SJSA1 (cell line): ENCODE measurements around the gene CPSF7. TPM values are rescaled to one million over a fixed set of nuclear protein-coding genes. Genes with fewer than 3 reads are reported as not detected.
"Not testable (repeated sequence)": the region's sequence is repeated elsewhere in the genome, so short reads cannot be mapped to it uniquely, and the experiment has no call there.

Source experiments
- DNase-seq, 2 experiments: peaks; one replicate each; pipeline ENCODE4 v3.0.0-alpha.2; 2015 to 2020; ENCODE audit warnings: low spot score in 2 of 2, low read depth in 1 of 2
- H3K27ac ChIP-seq: fragments of 250-450 bp; sonication (Bioruptor Pico); 2 replicates; pipeline ENCODE4 v1.5.1; 2020; ENCODE audit warnings: mild to moderate bottlenecking, moderate library complexity
- H3K27me3 ChIP-seq: fragments of 250-450 bp; sonication (Bioruptor Pico); replicated peaks from 2 replicates; pipeline ENCODE4 v1.5.1; 2020; ENCODE audit warnings: mild to moderate bottlenecking, moderate library complexity
- H3K36me3 ChIP-seq: fragments of 250-450 bp; sonication (Bioruptor Pico); 2 replicates; pipeline ENCODE4 v1.5.1; 2020; ENCODE audit warnings: mild to moderate bottlenecking
- H3K4me1 ChIP-seq: fragments of 250-450 bp; sonication (Bioruptor Pico); replicated peaks from 2 replicates; pipeline ENCODE4 v1.6.1; 2021; ENCODE audit warnings: mild to moderate bottlenecking
- H3K4me3 ChIP-seq: fragments of 250-450 bp; sonication (Bioruptor Pico); 2 replicates; pipeline ENCODE4 v1.5.1; 2020; ENCODE audit warnings: mild to moderate bottlenecking
- H3K9me3 ChIP-seq: fragments of 250-450 bp; sonication (Bioruptor Pico); replicated peaks from 2 replicates; pipeline ENCODE4 v1.5.1; 2020; ENCODE audit warnings: mild to moderate bottlenecking
- total RNA-seq: library from RNA; depleted of rRNA; stranded (reverse); fragments of >200 nt; shearing (Covaris generic); gene quantifications from 2 replicates; pipeline ENCODE4 v1.2.3, GENCODE V29; 2014

CPSF7 gene
- total RNA-seq, 1 experiment from 2014 or later: 39.7 TPM

DNA sequence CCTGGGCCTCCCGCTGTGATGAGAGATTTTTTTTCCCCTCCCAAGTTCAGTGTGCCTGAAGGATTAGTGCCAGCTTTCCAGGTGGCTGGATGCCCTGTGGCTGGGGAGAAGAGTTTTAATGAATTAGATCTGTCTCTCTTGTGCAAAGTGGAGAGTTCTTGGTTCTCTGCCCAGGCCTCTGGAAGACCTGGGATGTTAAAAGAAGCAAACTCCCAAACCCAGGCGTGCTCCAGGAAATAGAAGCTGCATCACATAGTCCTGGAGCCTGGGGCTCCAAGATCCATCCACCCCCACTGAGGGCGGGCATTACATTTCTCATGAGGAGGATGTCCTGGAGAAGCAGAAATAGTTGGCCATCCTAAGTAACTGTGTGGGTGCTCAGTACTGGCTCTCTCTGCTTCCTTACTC is 30.7 kb upstream of the CPSF7 start:
- no peak for DNase-seq
- Histone ChIP-seq H3K27ac (no peak overlapping the region), H3K27me3 (no peaks in the 10 kb centered on the region), H3K4me1 (no peaks in the 10 kb centered on the region), H3K4me3 (no peak overlapping the region), H3K36me3 (peaks cover 4% of the 10 kb centered on the region), H3K9me3 (no peaks in the 10 kb centered on the region)

DNA sequence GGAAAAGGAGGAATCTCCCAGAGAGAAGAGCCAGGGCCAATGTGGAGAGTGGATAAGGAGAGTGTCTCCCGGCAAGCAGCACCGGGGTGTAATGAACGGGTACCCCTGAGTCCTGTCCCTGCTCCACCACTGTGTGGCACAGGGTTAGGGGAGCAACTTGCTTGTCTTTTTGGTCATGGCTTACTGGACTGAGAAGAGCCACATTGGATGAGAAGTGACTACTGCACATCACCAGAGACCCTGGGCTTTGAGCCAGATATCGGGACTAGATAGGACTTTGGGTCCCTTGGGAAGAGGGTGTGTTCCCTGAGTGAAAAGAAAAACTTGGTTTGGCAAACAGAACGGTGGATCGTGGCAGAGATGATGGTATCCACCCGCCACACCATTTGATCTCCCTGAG is 24.7 kb upstream of the CPSF7 start:
- H3K4me3 ChIP-seq: no peak overlapping the region
- peaks cover 28% of the 10 kb centered on the region for H3K36me3 ChIP-seq
- H3K4me1 ChIP-seq: no peaks in the 10 kb centered on the region
- H3K27me3 ChIP-seq: no peaks in the 10 kb centered on the region
- no peak for DNase-seq
- H3K9me3 ChIP-seq: no peaks in the 10 kb centered on the region
- no peak overlapping the region for H3K27ac ChIP-seq

DNA sequence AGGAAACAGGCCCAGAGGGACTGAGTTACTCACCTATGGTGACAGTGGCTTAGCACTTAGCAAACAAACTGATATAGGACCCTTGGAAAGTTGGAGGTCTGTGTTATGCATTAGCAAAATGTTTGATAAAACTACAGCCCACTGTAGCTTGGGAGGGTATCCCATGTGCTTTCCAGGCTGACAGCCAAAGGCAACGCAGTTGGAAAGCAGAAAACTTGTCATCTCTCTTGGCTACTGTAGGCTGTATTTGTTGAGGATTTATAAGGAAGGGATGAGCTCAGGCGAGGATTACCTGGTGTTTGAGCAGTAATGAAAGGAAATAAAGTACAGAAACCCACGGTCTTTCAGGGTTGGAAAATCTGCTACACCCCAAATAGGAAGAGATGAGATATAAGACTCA is 23.9 kb upstream of the CPSF7 start:
- Histone ChIP-seq H3K27me3 (no peaks in the 10 kb centered on the region), H3K36me3 (peaks cover 34% of the 10 kb centered on the region), H3K9me3 (no peaks in the 10 kb centered on the region), H3K27ac (no peak overlapping the region), H3K4me1 (no peaks in the 10 kb centered on the region), H3K4me3 (no peak overlapping the region)
- DNase-seq: no peak

DNA sequence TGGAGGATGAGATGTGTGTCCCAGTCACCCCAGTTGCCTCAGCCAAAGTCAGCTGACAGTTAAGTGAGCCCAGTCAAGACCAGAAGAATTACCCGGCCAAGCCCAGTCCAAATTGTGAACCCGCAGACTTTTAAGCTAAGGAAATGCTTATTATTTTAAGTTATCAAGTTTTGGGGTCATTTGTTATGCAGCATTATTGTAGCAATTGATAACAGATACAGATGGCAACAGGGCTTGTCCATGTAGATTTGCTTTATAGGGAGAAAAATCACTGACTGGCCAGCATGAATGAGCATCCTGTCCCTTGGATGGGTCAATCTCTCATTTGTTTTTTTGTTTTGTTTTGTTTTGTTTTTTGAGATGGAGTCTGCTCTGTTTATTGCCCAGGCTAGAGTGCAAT is 23.1 kb upstream of the CPSF7 start:
- H3K27ac ChIP-seq: no peak overlapping the region
- no peaks in the 10 kb centered on the region for H3K27me3 ChIP-seq
- H3K9me3 ChIP-seq: no peaks in the 10 kb centered on the region
- DNase-seq: no peak
- peaks cover 42% of the 10 kb centered on the region for H3K36me3 ChIP-seq
- H3K4me3 ChIP-seq: no peak overlapping the region
- H3K4me1 ChIP-seq: no peaks in the 10 kb centered on the region

DNA sequence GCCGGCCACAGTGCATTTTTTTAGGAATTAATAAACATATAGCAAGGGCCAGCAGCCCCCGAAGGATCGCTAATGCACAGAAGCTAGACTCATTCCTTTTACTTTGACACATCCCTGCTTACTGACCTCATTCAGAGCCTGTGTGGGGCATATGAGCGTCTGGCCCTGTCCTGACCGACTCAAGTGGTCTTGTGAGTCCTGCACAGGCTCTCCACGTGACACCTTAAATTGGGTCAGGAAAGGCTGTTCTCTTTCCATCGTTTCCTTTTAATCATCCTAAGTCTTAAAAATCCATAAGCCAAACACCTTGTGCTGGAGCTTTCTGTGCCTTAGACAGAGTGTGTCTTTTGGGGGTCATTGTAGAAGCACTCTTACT is 18.8 kb upstream of the CPSF7 start:
- peaks cover 83% of the 10 kb centered on the region for H3K36me3 ChIP-seq
- H3K4me1 ChIP-seq: peaks cover 7% of the 10 kb centered on the region
- H3K4me3 ChIP-seq: no peak overlapping the region
- H3K9me3 ChIP-seq: no peaks in the 10 kb centered on the region
- H3K27me3 ChIP-seq: no peaks in the 10 kb centered on the region
- DNase-seq: no peak
- H3K27ac ChIP-seq: no peak overlapping the region

DNA sequence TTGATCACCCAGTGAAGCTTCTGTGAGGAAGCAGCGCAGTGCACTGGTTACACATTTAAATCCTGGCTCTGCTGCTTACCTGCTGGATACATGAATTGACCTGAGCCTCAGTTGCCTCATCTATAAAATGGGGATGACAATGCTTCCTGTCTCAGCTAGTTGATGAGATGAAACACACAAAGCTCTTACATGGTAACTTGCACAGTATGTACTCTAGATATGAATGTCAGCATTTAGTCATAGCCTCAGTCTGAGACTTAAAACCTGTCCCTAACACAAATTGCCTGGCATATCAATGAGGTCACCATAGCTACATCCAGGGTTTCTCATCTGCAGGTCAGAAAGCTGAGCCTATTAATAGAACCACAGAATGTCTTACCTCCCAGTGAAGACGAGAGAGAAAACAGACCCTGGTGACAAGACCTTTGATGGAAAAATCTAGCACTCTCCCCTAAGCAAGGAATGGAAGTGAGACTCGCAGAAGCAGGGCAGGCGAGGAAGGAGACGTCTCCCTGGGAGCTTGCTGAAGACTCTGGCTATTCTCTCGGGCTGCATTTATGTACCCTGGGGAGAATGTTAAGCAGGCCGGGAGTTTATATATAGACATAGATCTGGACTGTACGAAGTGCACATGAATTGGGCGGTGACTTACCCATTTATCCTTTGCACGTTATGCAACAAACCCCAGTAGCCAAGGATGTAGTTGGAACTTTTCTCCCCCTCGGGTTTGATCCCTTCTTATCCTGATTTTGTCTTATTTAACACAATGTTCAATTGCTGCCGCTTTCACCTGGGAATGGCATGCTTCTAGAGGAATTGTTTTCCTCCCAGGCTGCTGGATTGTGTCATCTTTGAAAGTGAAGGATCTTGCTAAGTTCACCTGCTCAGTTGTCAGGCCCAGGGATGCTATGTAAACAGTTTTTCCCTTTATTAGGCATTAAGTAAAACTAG is 18.1 kb upstream of the CPSF7 start:
- Histone ChIP-seq H3K4me3 (no peak overlapping the region), H3K27me3 (no peaks in the 10 kb centered on the region), H3K27ac (no peak overlapping the region), H3K4me1 (peaks cover 7% of the 10 kb centered on the region), H3K9me3 (no peaks in the 10 kb centered on the region), H3K36me3 (peaks cover 83% of the 10 kb centered on the region)
- no peak for DNase-seq

DNA sequence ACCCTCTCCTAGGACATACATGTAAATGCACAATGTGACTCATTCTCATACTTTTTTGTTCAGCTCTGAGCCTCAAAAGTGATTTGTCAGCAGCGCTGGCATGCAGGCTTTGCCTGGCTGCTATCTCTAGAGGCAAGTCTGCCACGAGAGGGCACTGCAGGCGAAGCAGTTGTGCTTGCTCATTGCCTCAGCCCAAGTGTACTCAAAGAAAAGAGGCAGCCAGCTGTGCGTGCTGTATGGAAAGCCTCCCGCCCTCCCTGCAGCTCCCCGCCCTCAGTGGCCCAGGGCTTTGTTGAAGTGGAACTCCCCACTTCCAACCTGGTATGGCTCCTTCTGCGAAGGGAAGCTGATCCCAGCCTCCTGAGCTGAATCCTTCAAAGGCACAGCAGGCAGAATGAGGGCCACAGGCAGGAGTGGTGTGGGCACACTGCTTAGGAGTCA is 16.5 kb upstream of the CPSF7 start:
- no peak overlapping the region for H3K4me3 ChIP-seq
- peak; percentile 87 to 97 for DNase-seq
- peaks cover 92% of the 10 kb centered on the region for H3K36me3 ChIP-seq
- H3K4me1 ChIP-seq: peaks cover 7% of the 10 kb centered on the region
- no peaks in the 10 kb centered on the region for H3K9me3 ChIP-seq
- no peak overlapping the region for H3K27ac ChIP-seq
- H3K27me3 ChIP-seq: no peaks in the 10 kb centered on the region

DNA sequence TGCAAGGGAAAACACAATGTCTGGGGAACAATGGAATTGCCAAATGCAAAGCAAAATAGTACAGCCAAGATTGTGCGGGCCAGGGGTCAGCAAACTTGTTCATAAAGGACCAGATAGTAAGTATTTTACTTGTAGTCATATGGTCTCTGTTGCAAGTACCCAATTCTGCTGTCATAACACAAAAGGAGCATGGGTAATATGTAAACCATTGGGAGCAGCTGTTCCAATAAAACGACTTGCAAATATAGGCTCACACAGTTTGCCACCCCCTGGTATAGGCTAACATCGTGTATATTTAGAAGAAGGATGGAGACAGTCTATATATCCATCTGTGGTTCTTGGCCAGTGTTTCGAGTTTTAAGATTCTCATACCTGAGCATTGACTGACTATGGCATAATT is 15.7 kb upstream of the CPSF7 start:
- peaks cover 7% of the 10 kb centered on the region for H3K4me1 ChIP-seq
- no peak for DNase-seq
- H3K27me3 ChIP-seq: no peaks in the 10 kb centered on the region
- H3K27ac ChIP-seq: no peak overlapping the region
- H3K9me3 ChIP-seq: no peaks in the 10 kb centered on the region
- no peak overlapping the region for H3K4me3 ChIP-seq
- peaks cover 92% of the 10 kb centered on the region for H3K36me3 ChIP-seq

DNA sequence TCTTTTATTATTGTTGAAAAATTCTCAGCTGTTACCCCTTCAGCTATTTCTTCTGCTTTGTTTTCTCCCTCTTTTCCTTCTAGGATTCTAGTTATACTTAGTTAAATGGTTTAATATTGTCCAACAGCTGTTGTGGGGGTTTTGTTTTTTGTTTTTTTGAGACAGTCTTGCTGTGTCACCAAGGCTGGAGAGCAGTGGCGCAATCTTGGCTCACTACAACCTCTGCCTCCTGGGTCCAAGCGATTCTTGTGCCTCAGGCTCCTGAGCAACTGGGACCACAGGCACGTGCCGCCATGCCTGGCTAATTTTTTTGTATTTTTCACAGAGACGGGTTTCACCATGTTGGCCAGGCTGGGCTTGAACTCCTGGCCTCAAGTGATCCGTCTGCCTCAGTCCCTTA is 12.8 kb upstream of the CPSF7 start:
- H3K4me3 ChIP-seq: no peak overlapping the region
- H3K36me3 ChIP-seq: peaks cover 95% of the 10 kb centered on the region
- no peak for DNase-seq
- no peaks in the 10 kb centered on the region for H3K27me3 ChIP-seq
- no peak overlapping the region for H3K27ac ChIP-seq
- no peaks in the 10 kb centered on the region for H3K9me3 ChIP-seq
- H3K4me1 ChIP-seq: peaks cover 7% of the 10 kb centered on the region

DNA sequence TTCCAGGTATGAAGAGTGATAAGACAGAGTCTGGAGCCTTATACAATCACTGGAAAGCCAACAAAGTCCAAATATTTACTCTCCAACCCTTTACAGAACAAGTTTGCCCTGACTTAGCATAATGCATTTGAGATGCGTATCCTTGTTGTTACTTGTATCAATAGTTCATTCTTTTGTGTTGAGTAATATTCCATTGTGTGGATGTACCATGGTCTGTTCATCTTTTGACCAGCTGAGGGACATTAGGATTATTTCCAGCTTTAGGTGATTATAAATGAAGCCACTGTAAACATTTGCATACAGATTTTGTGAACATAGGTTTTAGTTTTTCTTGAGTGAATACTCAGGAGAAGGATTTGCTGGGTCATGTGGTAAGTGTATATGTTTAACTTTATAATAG is 9.8 kb upstream of the CPSF7 start:
- Histone ChIP-seq H3K4me3 (no peak overlapping the region), H3K27ac (no peak overlapping the region), H3K4me1 (peaks cover 3% of the 10 kb centered on the region; the same call in 1 of the 2 replicates), H3K9me3 (no peaks in the 10 kb centered on the region), H3K36me3 (peaks cover 84% of the 10 kb centered on the region), H3K27me3 (no peaks in the 10 kb centered on the region)
- no peak for DNase-seq

DNA sequence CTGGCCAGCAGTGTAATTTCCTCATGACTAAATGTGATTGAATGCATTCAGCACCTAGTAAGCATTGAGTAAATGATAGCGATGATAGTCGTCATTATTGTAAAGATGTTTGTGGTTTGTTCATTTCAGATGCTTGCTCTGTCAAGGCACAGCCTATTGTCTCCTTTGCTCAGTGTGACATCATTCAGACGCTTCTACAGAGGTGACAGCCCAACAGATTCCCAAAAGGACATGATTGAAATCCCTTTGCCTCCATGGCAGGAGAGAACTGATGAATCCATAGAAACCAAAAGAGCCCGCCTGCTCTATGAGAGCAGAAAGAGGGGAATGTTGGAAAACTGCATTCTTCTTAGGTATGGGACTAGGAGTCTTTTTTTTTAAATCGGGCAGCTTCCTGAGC is 7.7 kb upstream of the CPSF7 start:
- Histone ChIP-seq H3K4me3 (no peak overlapping the region), H3K4me1 (peaks cover 3% of the 10 kb centered on the region; the same call in 1 of the 2 replicates), H3K27ac (no peak overlapping the region), H3K9me3 (no peaks in the 10 kb centered on the region), H3K36me3 (peaks cover 79% of the 10 kb centered on the region), H3K27me3 (no peaks in the 10 kb centered on the region)
- DNase-seq: no peak

DNA sequence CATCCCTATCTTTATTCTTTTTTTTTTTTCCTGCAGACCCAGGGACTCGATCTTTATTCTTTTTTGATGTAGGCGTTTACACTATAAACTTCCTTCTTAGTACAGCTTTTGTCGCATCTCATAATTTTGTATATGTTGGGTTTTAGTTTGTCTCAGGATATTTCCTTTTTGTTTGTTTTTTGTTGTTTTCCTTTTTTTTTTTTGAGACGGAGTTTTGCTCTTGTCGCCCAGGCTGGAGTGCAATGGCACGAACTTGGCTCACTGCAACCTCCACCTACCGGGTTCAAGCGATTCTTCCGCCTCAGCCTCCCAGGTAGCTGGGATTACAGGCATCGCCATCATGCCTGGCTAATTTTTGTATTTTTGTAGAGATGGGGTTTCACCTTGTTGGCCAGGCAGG is 1.1 kb upstream of the CPSF7 start:
- DNase-seq, H3K27ac ChIP-seq: not testable (repeated sequence)

DNA sequence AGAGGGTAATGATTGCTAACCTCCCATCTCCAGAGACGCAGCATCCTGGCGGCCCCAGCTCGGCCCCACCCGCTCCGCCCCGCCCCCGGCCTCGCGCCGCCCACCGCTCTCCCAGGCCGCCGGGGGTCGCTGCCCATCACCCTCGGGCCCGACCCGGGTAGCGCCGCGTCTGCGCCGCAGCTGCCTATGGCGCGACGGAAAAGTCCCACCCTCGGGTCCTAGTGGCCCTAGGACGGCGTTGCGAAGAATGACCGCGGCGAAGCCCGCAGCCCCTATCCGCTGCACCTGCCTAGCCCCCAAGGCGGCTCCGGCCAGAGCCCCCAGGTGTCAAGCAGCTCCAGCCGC is 457 bp downstream of the CPSF7 start:
- Histone ChIP-seq H3K27me3 (no peaks in the 10 kb centered on the region), H3K27ac (peak overlapping the region; percentile 98), H3K36me3 (peaks cover 84% of the 10 kb centered on the region), H3K4me3 (peak overlapping the region; percentile 89), H3K9me3 (no peaks in the 10 kb centered on the region), H3K4me1 (peaks cover 13% of the 10 kb centered on the region)
- peak in 1 of 2 experiments; percentile 88 for DNase-seq

More for the DNA sequence above, 1.1 kb upstream of the CPSF7 start:
- H3K9me3 ChIP-seq, H3K27me3 ChIP-seq: not testable (repeated sequence)
- peaks cover 72% of the 10 kb centered on the region for H3K36me3 ChIP-seq
- peaks cover 16% of the 10 kb centered on the region for H3K4me1 ChIP-seq
- H3K4me3 ChIP-seq: peak overlapping the region; percentile 89

DNA sequence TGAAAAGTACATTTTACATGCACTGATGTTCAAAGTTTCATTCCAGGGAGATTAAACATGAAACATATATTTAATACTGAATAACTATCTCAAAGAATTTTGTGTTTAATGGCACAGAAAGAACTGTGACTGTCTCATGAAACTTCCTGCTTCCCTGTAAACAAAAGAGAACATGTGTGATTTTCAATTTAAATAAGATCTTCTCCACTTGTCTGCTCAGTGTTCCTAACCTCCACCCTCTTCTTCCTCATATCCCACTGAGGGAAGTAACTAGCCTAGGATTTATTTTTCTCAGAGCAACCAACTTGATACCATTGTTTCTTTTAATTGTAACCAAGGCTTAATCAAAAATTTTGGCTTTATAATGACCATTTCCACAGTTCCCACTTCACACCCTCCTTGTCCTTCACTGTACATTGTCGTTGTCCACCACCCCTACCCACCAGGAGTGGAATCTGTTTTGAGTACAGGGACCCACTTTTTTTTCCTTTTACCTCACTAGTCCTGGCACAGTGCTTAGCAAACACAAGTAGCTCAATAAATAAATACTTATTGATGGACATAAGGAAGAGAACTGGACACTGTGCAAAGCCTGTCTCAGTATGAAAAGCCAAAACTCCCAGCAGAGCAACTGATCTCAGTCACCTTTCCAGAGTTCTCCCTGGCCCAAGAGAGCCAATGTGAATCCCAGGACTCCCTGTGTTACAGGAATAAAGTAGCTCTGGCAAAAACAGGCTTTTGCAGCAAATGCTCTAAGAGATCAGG is 4.2 kb downstream of the CPSF7 start:
- Histone ChIP-seq H3K4me3 (no peak overlapping the region), H3K27me3 (no peaks in the 10 kb centered on the region), H3K4me1 (peaks cover 8% of the 10 kb centered on the region), H3K9me3 (no peaks in the 10 kb centered on the region), H3K36me3 (peaks cover 94% of the 10 kb centered on the region), H3K27ac (no peak overlapping the region)
- no peak for DNase-seq
